Thyroid gland (tissue), 4 donors: ENCODE data around the gene L3MBTL4.

ENCODE experiments used
- CTCF ChIP-seq, 6 experiments: fragments of 200-600 bp in 3 of 6; fragments of 450-650 bp in 3 of 6; sonication (generic) in 3 of 6; IDR thresholded peaks; one replicate each; pipeline ENCODE4 v1.5.1; 2016 to 2019; ENCODE audit warnings: antibody characterized with exemption in 6 of 6, mild to moderate bottlenecking in 2 of 6, inconsistent platforms in 1 of 6, moderate library complexity in 1 of 6
- POLR2A ChIP-seq, 2 donors: fragments of 450-650 bp; IDR thresholded peaks; one replicate each; pipeline ENCODE4 v1.6.1; 2017; ENCODE audit warnings: antibody characterized with exemption in 2 of 2, mild to moderate bottlenecking in 2 of 2, moderate library complexity in 1 of 2

DNA sequence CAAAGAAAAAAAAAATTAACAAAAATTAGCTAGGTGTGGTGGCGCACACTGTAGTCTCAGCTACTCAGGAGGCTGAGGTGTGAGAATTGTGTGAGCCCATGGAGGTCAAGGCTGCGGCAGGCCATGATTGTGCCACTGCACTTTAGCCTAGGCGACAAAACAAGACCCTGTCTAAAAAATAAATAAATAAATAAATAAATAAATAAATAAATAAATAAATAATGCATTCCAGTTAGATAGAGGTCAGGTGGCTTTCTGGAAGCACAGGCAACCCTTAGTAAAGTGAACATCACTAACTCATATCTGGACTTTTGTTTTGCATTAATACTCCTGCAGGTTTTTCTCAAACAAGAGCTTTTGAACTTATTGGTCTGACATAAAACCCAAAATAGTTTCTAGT, 206.8 kb downstream of the L3MBTL4 start:
- TF ChIP-seq CTCF (IDR thresholded peaks at IDR 0.05) = no peak
- no peak for TF ChIP-seq POLR2A (IDR thresholded peaks at IDR 0.05)
